Endothelial cell of umbilical vein (primary cell): ENCODE results near the gene ABLIM2. TPM values are rescaled to one million over a fixed set of nuclear protein-coding genes. Genes with fewer than 3 reads are reported as not detected.

ENCODE experiments used
- BruUV-seq: library from RNA; stranded (reverse); fragments of 400-500 nt; replicated peaks from 2 replicates; lab custom pipeline; 2021; lab: Mats Ljungman, UMichigan
- CTCF ChIA-PET: fragments of 300-600, 350-600 bp; sonication (Branson Sonifier 250); formaldehyde crosslinking; loops from one replicate; lab custom pipeline; 2021; ENCODE audit warnings: antibody characterized with exemption, inconsistent platforms; lab: Charles Lee
- POLR2A ChIA-PET: fragments of 300-600, 350-600 bp; sonication (Branson Sonifier 250); formaldehyde crosslinking; loops from one replicate; lab custom pipeline; 2021; ENCODE audit warnings: antibody characterized with exemption, inconsistent platforms; lab: Charles Lee
- DNase-seq: peaks from one replicate; pipeline ENCODE4 v3.0.0-alpha.2; 2011; ENCODE audit warnings: low read depth, low spot score
- FAIRE-seq: peaks from 2 replicates; lab custom pipeline; 2011; peaks lifted over from hg19 to GRCh38; lab: Jason Lieb, UNC
- H2AFZ ChIP-seq: 2 replicates; pipeline ENCODE4 v1.6.0; 2012; ENCODE audit warnings: low read depth, low read length, control low read depth, inconsistent platforms
- H3K27ac ChIP-seq: 2 replicates; pipeline ENCODE4 v1.5.1; 2011; ENCODE audit warnings: low read depth, mild to moderate bottlenecking, control low read depth, low read length, moderate library complexity; ENCODE audit not compliant: insufficient read depth
- H3K27me3 ChIP-seq, 2 experiments: 2 replicates each; pipeline versions ENCODE4 v1.6.0 to v1.6.1; 2011; ENCODE audit warnings: low read length in 2 of 2, mixed read lengths in 1 of 2; ENCODE audit not compliant: control insufficient read depth in 2 of 2, insufficient read depth in 2 of 2
- H3K36me3 ChIP-seq, 2 experiments: 2 replicates in 1 of 2; 3 replicates in 1 of 2; pipeline ENCODE4 v1.5.1; 2011; ENCODE audit warnings: low read length in 2 of 2, mild to moderate bottlenecking in 1 of 2, moderate library complexity in 1 of 2; ENCODE audit not compliant: control insufficient read depth in 2 of 2, insufficient read depth in 2 of 2; ENCODE audit errors: extremely low read depth in 1 of 2
- H3K4me1 ChIP-seq: 3 replicates; pipeline ENCODE4 v1.5.1; 2011; ENCODE audit warnings: mild to moderate bottlenecking, low read length; ENCODE audit not compliant: control insufficient read depth, insufficient read depth; ENCODE audit errors: extremely low read depth
- H3K4me2 ChIP-seq: 2 replicates; pipeline ENCODE4 v1.6.1; 2011; ENCODE audit warnings: low read length, control low read depth, mixed read lengths; ENCODE audit not compliant: insufficient read depth
- H3K4me3 ChIP-seq, 3 experiments: fragments of 200-600 bp in 1 of 3; sonication (generic), shearing (Covaris generic) in 1 of 3; replicated peaks in 1 of 3; 2 replicates each; pipeline ENCODE4 v1.5.1; 2011 to 2016; ENCODE audit warnings: control low read depth in 3 of 3, low read length in 3 of 3, mild to moderate bottlenecking in 2 of 3, inconsistent platforms in 1 of 3, low read depth in 1 of 3, moderate library complexity in 1 of 3; ENCODE audit not compliant: insufficient read depth in 1 of 3
- H3K79me2 ChIP-seq: 2 replicates; pipeline ENCODE4 v1.6.0; 2012; ENCODE audit warnings: low read length, inconsistent platforms; ENCODE audit not compliant: control insufficient read depth, insufficient read depth
- H3K9ac ChIP-seq: replicated peaks from 2 replicates; pipeline ENCODE3; 2011; ENCODE audit warnings: low read length, control low read depth; ENCODE audit not compliant: insufficient read depth; ENCODE audit errors: extremely low read depth
- H3K9me1 ChIP-seq: replicated peaks from 3 replicates; pipeline ENCODE4 v1.6.0; 2011; ENCODE audit warnings: mild to moderate bottlenecking, low read length; ENCODE audit not compliant: control insufficient read depth, insufficient read depth; ENCODE audit errors: extremely low read depth
- H3K9me3 ChIP-seq: replicated peaks from 2 replicates; pipeline ENCODE4 v1.5.1; 2012; ENCODE audit warnings: low read length, inconsistent platforms; ENCODE audit not compliant: control insufficient read depth, insufficient read depth
- H4K20me1 ChIP-seq: replicated peaks from 2 replicates; pipeline ENCODE3; 2011; ENCODE audit warnings: mild to moderate bottlenecking, low read length; ENCODE audit not compliant: control insufficient read depth, insufficient read depth; ENCODE audit errors: extremely low read depth
- CTCF ChIP-seq, 2 donors: IDR thresholded peaks; 1 replicate in 1 of 2; 2 replicates in 1 of 2; pipeline ENCODE4 v1.5.1; 2011; ENCODE audit warnings: low read length in 2 of 2, mild to moderate bottlenecking in 2 of 2, moderate library complexity in 2 of 2, control low read depth in 1 of 2, inconsistent platforms in 1 of 2, low read depth in 1 of 2; ENCODE audit not compliant: insufficient read depth in 1 of 2; ENCODE audit errors: extremely low read depth in 1 of 2
- EZH2 ChIP-seq: IDR thresholded peaks from 2 replicates; pipeline ENCODE4 v1.6.1; 2012; ENCODE audit warnings: borderline replicate concordance, low read depth, mild to moderate bottlenecking, moderate library complexity, low read length, inconsistent platforms; ENCODE audit not compliant: severe bottlenecking
- MYC ChIP-seq: IDR thresholded peaks from one replicate; pipeline ENCODE4 v1.6.1; 2011; ENCODE audit warnings: mild to moderate bottlenecking, low read depth, low read length
- POLR2A ChIP-seq: IDR thresholded peaks from 2 replicates; pipeline ENCODE4 v1.6.1; 2012; ENCODE audit warnings: low read depth, mild to moderate bottlenecking, control low read depth, low read length
- POLR2AphosphoS5 ChIP-seq: IDR thresholded peaks from 2 replicates; pipeline ENCODE4 v1.6.1; 2012; ENCODE audit warnings: low read depth, mild to moderate bottlenecking, control low read depth, low read length, moderate library complexity; ENCODE audit not compliant: insufficient read depth
- dilution Hi-C: fragments of 300-500 bp; cut with MboI; formaldehyde crosslinking; loops from one replicate; pipeline ENCODE4 v1.15.0; 2019; ENCODE audit warnings: low sequenced_read_pairs; ENCODE audit not compliant: extremely low pct_ligation_motif_present
- intact Hi-C: fragments of 100-400 bp; cut with micrococcal nuclease; formaldehyde crosslinking; loops from one replicate; pipeline ENCODE4 v1.10.0; 2022
- polyA plus RNA-seq, 4 experiments: library from polyadenylated mRNA; depleted of rRNA in 3 of 4; stranded (reverse) in 3 of 4; unstranded in 1 of 4; fragments of >200 nt; gene quantifications; 2 replicates each; pipeline versions ENCODE4 v1.2.1 to v1.2.3, GENCODE V29; 2011 to 2012; ENCODE audit warnings: missing spikeins in 1 of 4
- total RNA-seq: library from RNA; stranded (reverse); gene quantifications from 2 replicates; pipeline ENCODE4 v1.2.3, GENCODE V29; 2021
- TF ChIP-seq, protein P1 (sequence below): IDR thresholded peaks from 2 replicates; pipeline ENCODE4 v1.6.1; 2011; ENCODE audit not compliant: insufficient read depth, insufficient read length

The ABLIM2 gene
- total and polyA plus RNA-seq, 2 donors (not counting 3 experiments of a cell fraction or from before 2014, with no cell fraction given), result 0.28 to 0.66 TPM

- H3K9me3 ChIP-seq, result no peaks in the 10 kb centered on the region
- dilution Hi-C loops (no loop called here), intact Hi-C loops (no loop called here)
- POLR2A ChIA-PET, result interaction anchor here (0.7 to 2.2 kb wide), 2 partner anchors 16 to 17 kb away, joined by 4 to 18 read pairs; partner anchors contain the start of gene AFAP1
- no peaks in the 10 kb centered on the region for H3K79me2 ChIP-seq
- H3K9ac ChIP-seq, result no peak overlapping the region
- H3K4me3 ChIP-seq, result no peak overlapping the region
- H4K20me1 ChIP-seq, result no peaks in the 10 kb centered on the region
- H2AFZ ChIP-seq, result no peak overlapping the region
- FAIRE-seq (no peak), DNase-seq (no peak)
- CTCF ChIA-PET, result interaction anchor here (0.6 to 1.7 kb wide), 6 partner anchors 13 to 244 kb away, joined by 3 to 9 read pairs (median 4); no protein-coding TSS in a partner anchor
- no peak overlapping the region for H3K27ac ChIP-seq
- no peak overlapping the region for H3K4me2 ChIP-seq
- no peak for TF ChIP-seq EZH2
- TF ChIP-seq, protein P1, sequence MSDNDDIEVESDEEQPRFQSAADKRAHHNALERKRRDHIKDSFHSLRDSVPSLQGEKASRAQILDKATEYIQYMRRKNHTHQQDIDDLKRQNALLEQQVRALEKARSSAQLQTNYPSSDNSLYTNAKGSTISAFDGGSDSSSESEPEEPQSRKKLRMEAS, result no peak
- TF ChIP-seq MYC, result no peak
- no peak for TF ChIP-seq POLR2AphosphoS5
- no peak for TF ChIP-seq CTCF (IDR thresholded peaks at IDR 0.05; ENCODE audit: extremely low read depth in 1 of 2, insufficient read depth in 1 of 2, low read depth in 1 of 2, low read length in 2 of 2)
- TF ChIP-seq POLR2A, result no peak
- no peaks in the 10 kb centered on the region for H3K9me1 ChIP-seq
- H3K36me3 ChIP-seq, result no peaks in the 10 kb centered on the region
- peaks cover 28% of the 10 kb centered on the region for H3K4me1 ChIP-seq
- no TSS peak for BruUV-seq
- no peaks in the 10 kb centered on the region for H3K27me3 ChIP-seq
These were observed 203.2 kb downstream of the ABLIM2 start for GRCh38 chr4:7955393-7955792.
